PFSK-1 (cell line): Measurements from ENCODE around the gene MRPS9.

ENCODE experiments used
- FOXP2 ChIP-seq: optimal IDR thresholded peaks from 2 replicates; pipeline ENCODE3; 2011; ENCODE audit warnings: borderline replicate concordance, control low read depth, inconsistent platforms; ENCODE audit not compliant: insufficient read depth; ENCODE audit errors: extremely low read length, extremely low read depth
- POLR2AphosphoS5 ChIP-seq: IDR thresholded peaks from 2 replicates; pipeline ENCODE4 v1.6.1; 2012; ENCODE audit warnings: low read depth, mild to moderate bottlenecking, control low read depth, low read length, moderate library complexity
- REST ChIP-seq, 2 experiments: IDR thresholded peaks; 2 replicates each; pipeline versions ENCODE4 v1.6.1 to v1.8.0; 2011 to 2012; ENCODE audit warnings: low read depth in 2 of 2, low read length in 2 of 2, control low read depth in 1 of 2, inconsistent platforms in 1 of 2, mild to moderate bottlenecking in 1 of 2, moderate library complexity in 1 of 2; ENCODE audit not compliant: insufficient read depth in 1 of 2
- SIN3A ChIP-seq: IDR thresholded peaks from 2 replicates; pipeline ENCODE4 v1.6.1; 2012; ENCODE audit warnings: mild to moderate bottlenecking, low read length, moderate library complexity, borderline replicate concordance; ENCODE audit not compliant: insufficient read depth
- TAF1 ChIP-seq: IDR thresholded peaks from 2 replicates; pipeline ENCODE4 v1.6.1; 2012; ENCODE audit warnings: low read length, control low read depth, borderline replicate concordance; ENCODE audit not compliant: insufficient read depth

MRPS9 gene

GRCh38 chr2:105056245-105056644 is 18.4 kb downstream of the MRPS9 start:
- no peak for TF ChIP-seq POLR2AphosphoS5
- TF ChIP-seq REST (IDR thresholded peaks at IDR 0.05; ENCODE audit: insufficient read depth in 1 of 2, low read depth in 2 of 2, low read length in 2 of 2): no peak
- no peak for TF ChIP-seq FOXP2
- TF ChIP-seq SIN3A: no peak
- no peak for TF ChIP-seq TAF1

DNA sequence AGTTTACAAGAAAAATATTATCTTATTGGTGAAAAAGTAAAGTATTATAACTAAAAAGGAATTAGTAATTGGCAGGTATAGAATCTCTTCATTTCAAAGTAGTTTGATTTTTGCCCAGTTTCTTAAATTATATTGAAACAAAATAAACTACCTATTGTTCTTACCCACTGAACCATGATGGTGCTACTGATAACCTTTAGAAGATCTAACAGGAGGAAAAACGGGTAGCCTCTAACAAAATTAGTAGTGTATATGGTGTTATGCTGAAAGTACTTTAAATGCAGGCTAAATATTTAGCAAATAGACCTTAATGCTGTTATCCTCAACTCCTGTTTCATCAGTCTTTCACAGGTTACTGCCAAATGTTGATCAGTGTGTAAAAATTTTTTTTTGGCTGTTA is 19.1 kb downstream of the MRPS9 start:
- no peak for TF ChIP-seq FOXP2
- TF ChIP-seq TAF1: no peak
- TF ChIP-seq REST (IDR thresholded peaks at IDR 0.05; ENCODE audit: insufficient read depth in 1 of 2, low read depth in 2 of 2, low read length in 2 of 2): no peak
- no peak for TF ChIP-seq POLR2AphosphoS5
- TF ChIP-seq SIN3A: no peak

- TF ChIP-seq SIN3A (no peak), TAF1 (no peak), POLR2AphosphoS5 (no peak), FOXP2 (no peak), REST (IDR thresholded peaks at IDR 0.05; ENCODE audit: insufficient read depth in 1 of 2, low read depth in 2 of 2, low read length in 2 of 2) (no peak)
Measured at GRCh38 chr2:105061560-105061959, 23.7 kb downstream of the MRPS9 start.

GRCh38 chr2:105062158-105062557 is 24.3 kb downstream of the MRPS9 start:
- TF ChIP-seq TAF1 (no peak), POLR2AphosphoS5 (no peak), SIN3A (no peak), FOXP2 (no peak), REST (IDR thresholded peaks at IDR 0.05; ENCODE audit: insufficient read depth in 1 of 2, low read depth in 2 of 2, low read length in 2 of 2) (no peak)

DNA sequence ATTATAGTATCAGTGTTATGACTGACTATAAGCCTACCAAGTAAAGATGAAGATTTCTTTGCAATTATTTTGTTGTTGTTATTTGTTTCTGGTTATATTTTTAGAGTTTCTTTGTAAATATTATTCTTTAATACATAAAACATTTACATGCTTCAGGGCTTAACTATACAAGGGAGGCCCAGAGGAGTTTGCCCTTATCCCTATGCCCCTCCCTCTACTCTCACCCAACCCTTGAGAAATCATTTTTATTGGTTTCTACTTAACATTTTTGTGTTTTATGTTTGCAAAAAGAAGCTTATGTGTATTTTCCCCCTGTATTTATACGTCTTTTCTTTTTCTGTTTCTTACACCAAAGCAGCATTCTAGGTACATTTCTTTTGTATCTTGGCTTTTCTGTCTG is 30.5 kb downstream of the MRPS9 start:
- TF ChIP-seq FOXP2 (no peak), TAF1 (no peak), POLR2AphosphoS5 (no peak), REST (IDR thresholded peaks at IDR 0.05; ENCODE audit: insufficient read depth in 1 of 2, low read depth in 2 of 2, low read length in 2 of 2) (no peak), SIN3A (no peak)
